IMR-90 (cell line): ENCODE data around the gene MNT. TPM values are rescaled to one million over a fixed set of nuclear protein-coding genes. Genes with fewer than 3 reads are reported as not detected.
A peak's percentile ranks its signal among the peaks of the same experiment; 100 is the strongest.

Experiments
- ATAC-seq: fragments of 200-7000 bp; cut with Tn5 transposase; 2 replicates; pipeline ENCODE4 v1.9.1; 2020; ENCODE audit warnings: low read depth, mild to moderate bottlenecking, moderate library complexity
- BruUV-seq: library from RNA; stranded (reverse); fragments of 400-500 nt; replicated peaks from 2 replicates; lab custom pipeline; 2021; lab: Mats Ljungman, UMichigan
- CTCF ChIA-PET: fragments of 300-600 bp; formaldehyde crosslinking; extraction: SDS; loops from one replicate; lab custom pipeline; 2021; ENCODE audit warnings: antibody characterized with exemption; lab: Yijun Ruan, JAX
- POLR2A ChIA-PET: fragments of 300-600 bp; sonication (Branson Sonifier 250); formaldehyde crosslinking; loops from one replicate; lab custom pipeline; 2022; ENCODE audit warnings: antibody characterized with exemption; ENCODE audit not compliant: unreplicated experiment; lab: Charles Lee
- DNase-seq: peaks from one replicate; pipeline ENCODE4 v3.0.0; 2013
- H2AFZ ChIP-seq: replicated peaks from 2 replicates; pipeline ENCODE3; 2013; ENCODE audit warnings: low read length, mild to moderate bottlenecking; ENCODE audit not compliant: poor library complexity
- H2AK5ac ChIP-seq: 2 replicates; pipeline ENCODE4 v1.6.1; 2013; ENCODE audit warnings: low read depth, low read length, inconsistent platforms
- H2AK9ac ChIP-seq: replicated peaks from 2 replicates; pipeline ENCODE3; 2013; ENCODE audit warnings: mild to moderate bottlenecking, low read depth, low read length, moderate library complexity; ENCODE audit not compliant: poor library complexity
- H2BK120ac ChIP-seq: 2 replicates; pipeline ENCODE4 v1.6.1; 2013; ENCODE audit warnings: low read depth, low read length, inconsistent platforms
- H2BK15ac ChIP-seq: 3 replicates; pipeline ENCODE4 v1.6.1; 2013; ENCODE audit warnings: low read depth, low read length, inconsistent platforms
- H2BK20ac ChIP-seq: 2 replicates; pipeline ENCODE4 v1.6.1; 2013; ENCODE audit warnings: low read depth, mild to moderate bottlenecking, inconsistent platforms, low read length, moderate library complexity
- H2BK5ac ChIP-seq: 2 replicates; pipeline ENCODE4 v1.6.1; 2013; ENCODE audit warnings: mild to moderate bottlenecking, low read depth, low read length, inconsistent platforms; ENCODE audit not compliant: poor library complexity, severe bottlenecking
- H3K14ac ChIP-seq: replicated peaks from 2 replicates; pipeline ENCODE4 v1.6.1; 2013; ENCODE audit warnings: low read depth, low read length, inconsistent platforms
- H3K18ac ChIP-seq: 2 replicates; pipeline ENCODE4 v1.6.1; 2013; ENCODE audit warnings: low read depth, low read length, control low read depth
- H3K23ac ChIP-seq: 2 replicates; pipeline ENCODE4 v1.6.1; 2013; ENCODE audit warnings: low read depth, low read length, inconsistent platforms
- H3K27ac ChIP-seq: 2 replicates; pipeline ENCODE4 v1.5.1; 2013; ENCODE audit warnings: mild to moderate bottlenecking, control low read depth, low read length; ENCODE audit not compliant: insufficient read depth
- H3K27me3 ChIP-seq: 2 replicates; pipeline ENCODE4 v1.6.1; 2013; ENCODE audit warnings: low read length; ENCODE audit not compliant: control insufficient read depth, insufficient read depth
- H3K36me3 ChIP-seq: 2 replicates; pipeline ENCODE4 v1.6.1; 2013; ENCODE audit warnings: low read length, mixed read lengths; ENCODE audit not compliant: control insufficient read depth, insufficient read depth
- H3K4ac ChIP-seq: 2 replicates; pipeline ENCODE4 v1.6.1; 2013; ENCODE audit warnings: low read depth, low read length, inconsistent platforms
- H3K4me1 ChIP-seq: 2 replicates; pipeline ENCODE4 v1.6.1; 2013; ENCODE audit warnings: low read length, mixed read lengths; ENCODE audit not compliant: control insufficient read depth, insufficient read depth
- H3K4me2 ChIP-seq: 2 replicates; pipeline ENCODE4 v1.6.1; 2013; ENCODE audit warnings: low read depth, mild to moderate bottlenecking, control low read depth, low read length, moderate library complexity
- H3K4me3 ChIP-seq: 2 replicates; pipeline ENCODE4 v1.5.1; 2013; ENCODE audit warnings: low read depth, mild to moderate bottlenecking, control low read depth, low read length, moderate library complexity; ENCODE audit not compliant: insufficient read depth
- H3K56ac ChIP-seq: 2 replicates; pipeline ENCODE4 v1.6.1; 2013; ENCODE audit warnings: low read length, inconsistent platforms; ENCODE audit not compliant: insufficient read depth; ENCODE audit errors: extremely low read depth
- H3K79me1 ChIP-seq, 2 experiments: 2 replicates each; pipeline ENCODE4 v1.6.1; 2013; ENCODE audit warnings: low read length in 2 of 2, inconsistent platforms in 1 of 2, low read depth in 1 of 2
- H3K9ac ChIP-seq: 2 replicates; pipeline ENCODE4 v1.6.1; 2013; ENCODE audit warnings: low read depth, low read length, control low read depth
- H3K9me1 ChIP-seq: 2 replicates; pipeline ENCODE4 v1.6.1; 2013; ENCODE audit warnings: low read length, inconsistent platforms; ENCODE audit not compliant: insufficient read depth
- H3K9me3 ChIP-seq: 2 replicates; pipeline ENCODE4 v1.6.1; 2013; ENCODE audit warnings: low read length; ENCODE audit not compliant: control insufficient read depth, insufficient read depth
- H4K20me1 ChIP-seq: 2 replicates; pipeline ENCODE4 v1.6.1; 2013; ENCODE audit warnings: low read length, inconsistent platforms; ENCODE audit not compliant: insufficient read depth
- H4K5ac ChIP-seq: 2 replicates; pipeline ENCODE4 v1.6.1; 2013; ENCODE audit warnings: mild to moderate bottlenecking, low read depth, low read length, control low read depth
- H4K8ac ChIP-seq, 2 experiments: 2 replicates each; pipeline ENCODE4 v1.6.1; 2013; ENCODE audit warnings: low read depth in 2 of 2, low read length in 2 of 2, control low read depth in 1 of 2, inconsistent platforms in 1 of 2
- H4K91ac ChIP-seq: 2 replicates; pipeline ENCODE4 v1.6.1; 2013; ENCODE audit warnings: low read depth, low read length, inconsistent platforms; ENCODE audit not compliant: insufficient read depth
- BHLHE40 ChIP-seq: fragments of 150-350 bp; IDR thresholded peaks from 2 replicates; pipeline ENCODE4 v1.6.1; 2016; ENCODE audit warnings: mild to moderate bottlenecking, low read depth, low read length
- CEBPB ChIP-seq: IDR thresholded peaks from 2 replicates; pipeline ENCODE4 v1.6.1; 2012; ENCODE audit warnings: low read depth, low read length, improper control_type of control experiment
- CHD1 ChIP-seq: IDR thresholded peaks from 2 replicates; pipeline ENCODE4 v1.6.1; 2012; ENCODE audit warnings: low read depth, low read length, improper control_type of control experiment
- CTCF ChIP-seq: conservative IDR thresholded peaks from 2 replicates; pipeline ENCODE4 v1.5.1; 2012; ENCODE audit warnings: mild to moderate bottlenecking, low read depth, low read length, improper control_type of control experiment
- ELK1 ChIP-seq: fragments of 150-350 bp; IDR thresholded peaks from 2 replicates; pipeline ENCODE4 v1.6.1; 2016; ENCODE audit warnings: low read depth, mild to moderate bottlenecking, low read length, moderate library complexity, borderline replicate concordance
- FOS ChIP-seq: fragments of 150-350 bp; IDR thresholded peaks from 2 replicates; pipeline ENCODE4 v1.6.1; 2016; ENCODE audit warnings: low read depth, low read length
- MAFK ChIP-seq: IDR thresholded peaks from 2 replicates; pipeline ENCODE4 v1.6.1; 2012; ENCODE audit warnings: low read depth, low read length, improper control_type of control experiment
- NFE2L2 ChIP-seq: fragments of 150-350 bp; IDR thresholded peaks from 2 replicates; pipeline ENCODE4 v1.6.1; 2016; ENCODE audit warnings: low read depth, mild to moderate bottlenecking, low read length
- POLR2A ChIP-seq: IDR thresholded peaks from 2 replicates; pipeline ENCODE4 v1.6.1; 2012; ENCODE audit warnings: mild to moderate bottlenecking, low read depth, low read length
- RAD21 ChIP-seq: IDR thresholded peaks from 2 replicates; pipeline ENCODE4 v1.6.1; 2012; ENCODE audit warnings: low read length, improper control_type of control experiment
- RCOR1 ChIP-seq: IDR thresholded peaks from 2 replicates; pipeline ENCODE4 v1.6.1; 2012; ENCODE audit warnings: mild to moderate bottlenecking, low read length, improper control_type of control experiment; ENCODE audit not compliant: insufficient replicate concordance
- SMC3 ChIP-seq: fragments of 150-350 bp; IDR thresholded peaks from 2 replicates; pipeline ENCODE4 v1.6.1; 2016; ENCODE audit warnings: low read depth, mild to moderate bottlenecking, antibody characterized with exemption, low read length, moderate library complexity
- USF2 ChIP-seq: fragments of 150-350 bp; IDR thresholded peaks from 2 replicates; pipeline ENCODE4 v1.6.1; 2017; ENCODE audit warnings: mild to moderate bottlenecking, antibody characterized with exemption, low read length, low read depth
- WGBS, 2 experiments: methylation state at CpG; one replicate each; pipeline versions ENCODE4 v1.1.5 to v1.1.7; 2013; ENCODE audit warnings: missing lambda C conversion rate in 2 of 2; ENCODE audit not compliant: insufficient read length in 1 of 2; ENCODE audit errors: extremely low coverage in 2 of 2; 5-methylcytosine and 5-hydroxymethylcytosine counted together
- dilution Hi-C: fragments of 300-500 bp; cut with HindIII; formaldehyde crosslinking; loops from one replicate; pipeline ENCODE4 v1.14.3; 2018; ENCODE audit warnings: low sequenced_read_pairs; ENCODE audit not compliant: unreplicated experiment
- in situ Hi-C: fragments of 300-500 bp; cut with MboI; formaldehyde crosslinking; loops from 3 replicates; pipeline ENCODE4 v1.14.3; 2019; ENCODE audit warnings: low sequenced_read_pairs, inconsistent platforms, mixed read lengths
- intact Hi-C: fragments of 100-400 bp; cut with micrococcal nuclease; formaldehyde crosslinking; loops from 2 replicates; pipeline ENCODE4 v1.10.0; 2022
- polyA plus RNA-seq, 3 experiments: library from polyadenylated mRNA; depleted of rRNA; stranded (reverse); fragments of >200 nt; gene quantifications; 2 replicates each; pipeline ENCODE4 v1.2.3, GENCODE V29; 2012; ENCODE audit warnings: low replicate concordance in 1 of 3
- total RNA-seq: library from RNA; depleted of rRNA; stranded (reverse); fragments of >200 nt; gene quantifications from 2 replicates; pipeline ENCODE4 v1.2.3, GENCODE V29; 2012

Gene MNT
- total and polyA plus RNA-seq, 2 of the 4 experiments (the other 2 are of a cell fraction): 1.4 to 8.3 TPM

GRCh38 chr17:2399572-2400473, 1.0 kb downstream of the MNT start:
- intact Hi-C loops: no loop called here
- peak overlapping the region; percentile 94 to 95 for H4K8ac ChIP-seq
- TF ChIP-seq BHLHE40: peak; percentile 84
- no peak for TF ChIP-seq RAD21
- TF ChIP-seq MAFK: no peak
- no peak for TF ChIP-seq CHD1
- no peak for TF ChIP-seq ELK1
- peak; percentile 85 for TF ChIP-seq CEBPB
- TF ChIP-seq USF2: peak; percentile 89
- 0 out of 2 replicates have a peak, but pooled peaks have one; percentile 5 for TF ChIP-seq NFE2L2
- TF ChIP-seq FOS: no peak
- TF ChIP-seq CTCF: no peak
- no peak; the same call in 1 of the 2 replicates for TF ChIP-seq SMC3
- peak; percentile 89 for TF ChIP-seq POLR2A
- no peak for TF ChIP-seq RCOR1

More at GRCh38 chr17:2399572-2400473, 1.0 kb downstream of the MNT start:
- POLR2A ChIA-PET: interaction anchor here (0.7 kb wide), 1 partner anchor 522 kb away, joined by 4 read pairs; no protein-coding TSS in a partner anchor
- H4K20me1 ChIP-seq: peaks cover 27% of the 10 kb centered on the region
- H3K9me3 ChIP-seq: no peaks in the 10 kb centered on the region
- H2BK5ac ChIP-seq: peak overlapping the region; percentile 91
- H3K27me3 ChIP-seq: no peaks in the 10 kb centered on the region
- peaks cover 28% of the 10 kb centered on the region for H3K9me1 ChIP-seq
- peak overlapping the region; percentile 95 for H2AK5ac ChIP-seq
- ATAC-seq: peak; percentile 47
- H2AK9ac ChIP-seq: peak overlapping the region; percentile 100
- peak overlapping the region; percentile 37; the same call in 1 of the 2 replicates for H2BK120ac ChIP-seq
- CTCF ChIA-PET: interaction anchor here (0.7 to 1.6 kb wide), 2 partner anchors 17 to 284 kb away, joined by 3 read pairs; no protein-coding TSS in a partner anchor
- peak overlapping the region; percentile 97 for H3K27ac ChIP-seq
- in situ Hi-C loops (no loop called here), dilution Hi-C loops (no loop called here)
- peak overlapping the region; percentile 96 for H4K91ac ChIP-seq
- peak overlapping the region; percentile 63 for H3K18ac ChIP-seq
- peak overlapping the region; percentile 97 for H3K4ac ChIP-seq
- WGBS, 2 experiments: 0% methylated on average over 36 of the region's 82 CpGs; no CpG with 5 or more reads in 1 of the 2 experiments
- peaks cover 13 to 65% of the 10 kb centered on the region in 2 experiments; a peak in 3 of 4 replicates for H3K79me1 ChIP-seq
- DNase-seq: peak; percentile 94
- peak overlapping the region; percentile 51 for H4K5ac ChIP-seq
- H3K36me3 ChIP-seq: no peaks in the 10 kb centered on the region
- H3K4me1 ChIP-seq: peaks cover 40% of the 10 kb centered on the region
- H2BK15ac ChIP-seq: peak overlapping the region; percentile 89; the same call in 2 of the 3 replicates
- H3K4me3 ChIP-seq: peak overlapping the region; percentile 83
- no TSS peak for BruUV-seq
- peak overlapping the region; percentile 95 for H2AFZ ChIP-seq
- peak overlapping the region; percentile 4; the same call in 1 of the 2 replicates for H2BK20ac ChIP-seq
- peak overlapping the region; percentile 92 for H3K4me2 ChIP-seq
- peak overlapping the region; percentile 91 for H3K9ac ChIP-seq
- H3K14ac ChIP-seq: peak overlapping the region; percentile 85
- peak overlapping the region; percentile 97 for H3K23ac ChIP-seq
- peak overlapping the region; percentile 58 for H3K56ac ChIP-seq
